GM06990 (cell line): ENCODE measurements around the gene SCGB2A2.

Experiments
- DNase-seq: peaks from one replicate; pipeline ENCODE4 v3.0.0-alpha.2; 2011; ENCODE audit not compliant: insufficient read length; ENCODE audit errors: extremely low read depth
- H3K27me3 ChIP-seq: replicated peaks from 2 replicates; pipeline ENCODE4 v1.6.0; 2011; ENCODE audit warnings: low read length; ENCODE audit not compliant: control insufficient read depth, insufficient read depth
- H3K36me3 ChIP-seq: 2 replicates; pipeline ENCODE4 v1.5.1; 2011; ENCODE audit warnings: low read length; ENCODE audit not compliant: control insufficient read depth, insufficient read depth
- H3K4me3 ChIP-seq: replicated peaks from 2 replicates; pipeline ENCODE4 v1.5.1; 2011; ENCODE audit warnings: low read depth, mild to moderate bottlenecking, control low read depth, low read length
- CTCF ChIP-seq: IDR thresholded peaks from 2 replicates; pipeline ENCODE4 v1.5.1; 2011; ENCODE audit warnings: low read length, control low read depth, mild to moderate bottlenecking, inconsistent platforms; ENCODE audit not compliant: insufficient read depth, poor library complexity, severe bottlenecking

SCGB2A2 gene

GRCh38 chr11:62269654-62270278 lies at the start of gene SCGB2A2:
Gene SCGB2A2, plus strand, starts transcription at chr11:62270158. Its CDS starts 59 bp downstream, at chr11:62270217.
- H3K36me3 ChIP-seq: no peaks in the 10 kb centered on the region
- peak; percentile 26 for TF ChIP-seq CTCF
- H3K4me3 ChIP-seq: no peak within 1 kb of the TSS
- DNase-seq: no peak
- H3K27me3 ChIP-seq: no peaks in the 10 kb centered on the region; the same call in 1 of the 2 replicates

- no peak for DNase-seq
- no peaks in the 10 kb centered on the region for H3K36me3 ChIP-seq
- no peak overlapping the region for H3K4me3 ChIP-seq
- H3K27me3 ChIP-seq: no peaks in the 10 kb centered on the region
- no peak for TF ChIP-seq CTCF
Observed at GRCh38 chr11:62221498-62221897, 48.5 kb upstream of the SCGB2A2 start.

- no peak for DNase-seq
- Histone ChIP-seq H3K36me3 (no peaks in the 10 kb centered on the region), H3K27me3 (no peaks in the 10 kb centered on the region), H3K4me3 (no peak overlapping the region)
- TF ChIP-seq CTCF: no peak
Observed at GRCh38 chr11:62223095-62223494, 46.9 kb upstream of the SCGB2A2 start.

- no peak for DNase-seq
- no peaks in the 10 kb centered on the region for H3K36me3 ChIP-seq
- peak; percentile 30 for TF ChIP-seq CTCF
Observed at GRCh38 chr11:62233730-62234129, 36.2 kb upstream of the SCGB2A2 start.

GRCh38 chr11:62236187-62236586 lies 33.8 kb upstream of the SCGB2A2 start:
- H3K27me3 ChIP-seq: peaks cover 2% of the 10 kb centered on the region; the same call in 1 of the 2 replicates
- no peak for DNase-seq
- no peak for TF ChIP-seq CTCF

More at GRCh38 chr11:62233730-62234129, 36.2 kb upstream of the SCGB2A2 start:
- H3K4me3 ChIP-seq: no peak overlapping the region
- H3K27me3 ChIP-seq: peaks cover 1% of the 10 kb centered on the region; the same call in 1 of the 2 replicates

More at GRCh38 chr11:62236187-62236586, 33.8 kb upstream of the SCGB2A2 start:
- Histone ChIP-seq H3K36me3 (no peaks in the 10 kb centered on the region), H3K4me3 (no peak overlapping the region)
